Omental fat pad (tissue), 4 donors: ENCODE data around the gene FNDC3A. TPM values are rescaled to one million over a fixed set of nuclear protein-coding genes. Genes with fewer than 3 reads are reported as not detected.

ENCODE experiments used
- ATAC-seq: fragments of 150-250 bp; one replicate; pipeline ENCODE4 v1.9.1; 2016; ENCODE audit warnings: mild to moderate bottlenecking, moderate library complexity; ENCODE audit not compliant: low FRiP score
- DNase-seq: peaks from one replicate; pipeline ENCODE4 v3.0.0-alpha.2; 2019; ENCODE audit warnings: low spot score
- CTCF ChIP-seq, 3 donors: fragments of 450-650 bp; IDR thresholded peaks; one replicate each; pipeline ENCODE4 v1.5.1; 2016 to 2017; ENCODE audit warnings: antibody characterized with exemption in 3 of 3, mild to moderate bottlenecking in 3 of 3, moderate library complexity in 2 of 3
- total RNA-seq, 4 donors: library from RNA; depleted of rRNA; stranded (reverse); fragments of >200 nt; gene quantifications; one replicate each; pipeline ENCODE4 v1.1.0, GENCODE V29; 2016

Gene FNDC3A
- total RNA-seq, 4 donors from 2014 or later: 53.7 to 59.8 (median 56.4) TPM

- no peak for TF ChIP-seq CTCF (IDR thresholded peaks at IDR 0.05)
- ATAC-seq: no peak
- DNase-seq: no peak
Observed at GRCh38 chr13:48942131-48942530, 33.6 kb upstream of the FNDC3A start.

- ATAC-seq: no peak
- no peak for DNase-seq
- no peak for TF ChIP-seq CTCF (IDR thresholded peaks at IDR 0.05)
Observed at GRCh38 chr13:48944221-48944620, 31.5 kb upstream of the FNDC3A start.

- no peak for TF ChIP-seq CTCF (IDR thresholded peaks at IDR 0.05)
- ATAC-seq (no peak), DNase-seq (no peak)
Observed at GRCh38 chr13:48945626-48946025, 30.1 kb upstream of the FNDC3A start.

- ATAC-seq (no peak), DNase-seq (no peak)
- TF ChIP-seq CTCF (IDR thresholded peaks at IDR 0.05): no peak
Observed at GRCh38 chr13:48946163-48946562, 29.5 kb upstream of the FNDC3A start.

- TF ChIP-seq CTCF (IDR thresholded peaks at IDR 0.05): no peak
- ATAC-seq: no peak
- no peak for DNase-seq
Observed at GRCh38 chr13:48949566-48950500, 25.9 kb upstream of the FNDC3A start.

GRCh38 chr13:48950501-48950875, 25.2 kb upstream of the FNDC3A start:
- ATAC-seq (no peak), DNase-seq (no peak)
- no peak for TF ChIP-seq CTCF (IDR thresholded peaks at IDR 0.05)

- no peak for TF ChIP-seq CTCF (IDR thresholded peaks at IDR 0.05)
- no peak for ATAC-seq
- DNase-seq: no peak
Observed at GRCh38 chr13:48954081-48954480, 21.6 kb upstream of the FNDC3A start.
